Activated CD8-positive, alpha-beta memory T cell treated with anti-CD3 and anti-CD28 coated beads, Interleukin-2, amount 50 U/mL, for 24 hours (primary cell): ENCODE results near the gene ENPP1.

Experiments used
- DNase-seq: peaks from one replicate; pipeline ENCODE4 v3.0.0-alpha.2; 2020; ENCODE audit errors: extremely low read depth

Gene ENPP1

DNA sequence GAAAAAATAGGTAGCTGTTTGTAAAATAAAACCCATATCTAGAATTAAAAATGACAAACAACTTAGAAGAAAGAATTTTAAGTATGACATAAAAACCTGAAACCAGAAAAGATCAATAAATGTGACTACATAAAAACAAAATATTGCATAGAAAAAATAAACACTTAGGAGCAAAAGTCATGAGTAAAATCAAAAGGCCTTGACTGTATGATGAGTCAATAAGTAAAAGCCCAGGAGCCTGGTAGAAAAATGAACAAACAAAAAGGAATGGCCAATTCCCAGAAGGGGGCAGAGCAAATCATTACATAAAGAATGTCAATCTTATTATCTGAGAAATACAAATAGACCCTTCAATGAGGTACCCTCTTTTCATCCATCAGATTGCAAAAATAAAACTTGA, 20.7 kb upstream of the ENPP1 start:
- no peak for DNase-seq

DNA sequence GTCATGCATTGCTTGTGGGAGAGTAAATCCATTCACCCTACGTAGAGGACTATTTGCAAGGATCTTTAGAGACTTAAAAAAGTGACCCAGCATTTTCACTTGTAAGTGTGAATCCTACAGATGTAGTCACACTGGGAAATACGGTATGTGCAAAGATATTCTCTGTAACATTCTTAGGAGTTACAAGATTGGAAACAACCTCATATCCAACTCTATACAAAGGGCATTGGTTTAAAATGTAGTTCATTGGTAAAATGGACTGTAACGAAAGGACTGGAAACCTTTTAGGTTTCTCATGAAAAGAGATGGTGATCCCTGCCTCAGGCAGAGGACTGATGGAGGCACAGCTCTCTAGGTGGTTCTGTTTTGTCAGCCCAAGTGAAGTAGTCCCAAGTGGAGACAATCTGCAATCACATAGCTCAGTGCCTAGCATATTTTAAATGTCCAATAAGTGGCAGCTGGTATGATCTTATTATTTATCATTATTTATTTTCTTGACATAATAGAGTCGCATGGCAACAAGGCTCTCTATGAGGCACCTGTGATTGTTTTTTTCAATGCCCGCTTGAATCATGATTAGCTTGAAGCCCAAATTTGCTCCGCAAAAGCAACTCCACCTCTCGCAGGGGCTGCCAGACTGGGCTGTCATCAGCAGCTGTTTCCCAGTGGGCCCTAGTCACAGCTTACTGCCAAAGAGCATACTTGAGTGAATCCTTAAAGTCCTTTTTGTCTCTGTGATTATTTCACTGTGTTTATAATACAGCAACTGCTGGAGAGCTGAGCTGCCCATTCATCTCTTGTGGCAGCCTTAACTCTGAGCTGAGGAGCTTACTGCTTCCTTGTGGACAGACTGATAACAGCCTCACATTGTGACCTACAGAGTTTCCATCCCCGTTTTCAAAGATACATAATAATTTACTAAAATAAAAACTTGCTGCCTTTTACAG, 19.8 kb upstream of the ENPP1 start:
- DNase-seq = no peak

DNA sequence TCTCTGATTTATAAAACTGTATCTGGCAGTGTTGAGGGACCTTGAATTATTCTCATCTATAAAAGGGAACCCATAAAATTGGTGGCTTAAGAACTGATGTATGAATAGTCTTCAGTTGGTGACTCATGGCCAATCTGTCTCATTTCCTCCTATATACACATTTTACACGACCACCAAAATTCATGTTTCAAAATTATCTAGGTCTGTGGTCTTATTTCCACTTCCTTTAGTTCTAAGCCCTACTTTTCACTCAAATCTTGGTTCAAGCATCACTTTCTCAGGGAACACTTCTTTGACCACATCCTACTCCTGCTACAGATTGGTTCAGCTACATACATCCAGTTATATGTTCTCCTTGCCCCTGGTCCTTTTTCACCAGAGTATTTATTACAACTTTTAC, 18.6 kb upstream of the ENPP1 start:
- no peak for DNase-seq

GRCh38 chr6:131791476-131791875, 16.3 kb upstream of the ENPP1 start:
- DNase-seq = no peak

- no peak for DNase-seq
Observed at GRCh38 chr6:131792091-131792496, 15.7 kb upstream of the ENPP1 start.

- DNase-seq = no peak
Observed at GRCh38 chr6:131795366-131795765, 12.5 kb upstream of the ENPP1 start.

DNA sequence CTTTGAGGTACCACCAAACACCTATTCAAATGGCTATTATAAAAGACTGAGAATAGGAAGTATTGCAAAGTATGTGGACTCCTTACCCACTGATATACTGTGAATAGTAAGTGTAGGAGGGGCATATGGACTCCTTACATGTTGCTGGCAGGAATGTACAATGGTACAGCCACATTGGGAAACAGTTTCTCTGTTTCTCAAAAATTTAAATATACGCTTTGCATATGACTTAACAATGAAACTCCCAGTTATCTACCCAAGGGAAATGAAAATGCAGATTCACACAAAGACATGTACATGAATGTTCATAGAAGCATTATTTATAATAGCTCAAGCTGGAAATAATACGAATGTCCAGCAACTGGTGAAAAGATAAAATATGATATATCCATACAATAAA, 5.5 kb upstream of the ENPP1 start:
- DNase-seq = no peak

DNA sequence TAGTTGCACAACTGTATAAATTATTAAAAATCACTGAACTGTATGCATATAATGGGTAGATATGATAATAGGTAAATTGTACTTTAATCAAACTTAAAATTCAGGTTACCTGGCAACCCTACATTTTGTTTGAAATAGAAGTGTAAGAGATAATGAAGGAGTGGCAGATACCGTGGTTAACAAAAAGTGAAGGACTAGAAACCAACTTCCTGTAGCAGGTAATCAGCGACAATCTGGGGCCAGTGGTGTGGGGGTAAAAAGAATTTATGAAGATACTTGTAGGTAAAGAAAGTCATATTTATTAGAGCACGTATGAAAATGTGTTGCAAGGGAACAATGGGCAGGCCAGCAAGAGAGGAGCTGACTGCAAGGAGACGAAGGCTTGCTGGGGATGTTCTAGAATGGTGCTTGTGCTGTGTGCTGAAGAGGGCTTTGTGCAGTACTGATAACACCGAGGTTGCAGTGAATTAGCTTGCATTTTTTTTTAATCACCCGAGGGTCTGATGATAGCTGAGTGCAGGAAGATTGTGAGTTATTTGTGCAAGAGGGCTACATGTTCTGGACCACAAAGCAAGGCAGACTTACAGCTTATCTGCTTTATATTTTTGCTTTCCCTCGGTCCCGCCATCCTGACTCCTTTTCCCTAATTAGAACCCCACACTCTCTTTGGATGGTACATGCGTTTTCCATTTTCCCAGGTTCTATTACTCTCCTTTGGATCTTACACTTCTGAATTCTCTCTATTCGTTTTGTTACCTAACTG, 4.6 kb upstream of the ENPP1 start:
- no peak for DNase-seq

- DNase-seq = no peak
Observed at GRCh38 chr6:131804131-131804530, 3.7 kb upstream of the ENPP1 start.

- DNase-seq = no peak
Observed at GRCh38 chr6:131807321-131807643, 538 bp upstream of the ENPP1 start.

DNA sequence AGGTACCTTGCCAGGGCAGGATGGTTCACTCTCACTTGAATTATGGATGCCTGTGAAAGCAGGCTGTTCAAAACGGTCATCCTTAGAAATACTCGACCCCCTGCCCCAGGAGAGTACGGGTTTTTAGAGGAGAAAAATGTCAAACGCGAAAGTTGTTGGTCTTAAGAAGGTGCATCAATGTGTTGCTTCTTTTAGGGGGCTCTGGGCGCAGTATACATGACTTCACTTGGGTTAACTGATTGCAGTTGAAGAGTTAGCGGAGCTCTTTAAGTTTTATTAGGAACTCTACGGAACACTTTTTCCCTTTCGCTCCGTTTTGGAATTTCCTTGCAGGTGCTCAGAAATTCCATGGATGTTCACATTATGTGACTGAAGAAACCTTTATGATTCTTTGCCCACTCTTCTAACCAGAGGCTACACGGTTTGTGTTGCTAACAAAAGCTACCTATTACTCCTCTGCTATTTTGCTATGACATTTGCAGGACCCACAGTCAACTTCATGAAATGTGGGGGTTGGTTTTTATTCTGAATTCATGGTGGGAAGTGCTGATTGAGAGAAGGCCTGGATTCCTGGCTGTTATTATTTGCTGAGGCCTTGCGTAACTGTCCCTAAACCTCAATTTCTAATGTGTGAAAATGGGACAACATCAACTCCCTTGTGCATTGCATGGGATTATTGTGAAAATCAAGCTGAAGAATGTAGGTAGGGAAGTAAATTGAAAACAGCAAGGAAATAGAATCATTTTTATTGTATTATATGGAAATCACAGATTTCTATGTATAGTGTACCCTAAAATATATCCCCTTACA, 845 bp downstream of the ENPP1 start:
- no peak for DNase-seq

DNA sequence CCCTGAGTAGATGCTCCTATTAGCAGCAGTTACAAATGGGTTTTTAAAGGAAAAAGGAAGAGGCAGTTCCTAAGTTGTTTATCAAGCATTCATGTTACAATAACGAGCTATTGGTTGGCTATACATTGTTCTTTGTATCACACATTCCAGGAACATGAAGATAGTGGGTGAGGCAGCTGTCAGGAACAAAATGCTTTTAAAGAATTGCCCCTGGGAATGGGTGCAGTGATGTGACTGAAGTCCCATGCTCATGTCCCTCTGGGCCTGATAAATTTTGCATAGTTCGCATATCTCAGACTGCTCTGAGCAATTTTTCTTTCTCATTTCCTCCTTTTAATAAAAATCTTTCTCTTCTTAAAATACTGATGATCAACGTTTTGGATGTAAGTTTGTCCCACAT, 3.7 kb downstream of the ENPP1 start:
- DNase-seq = no peak

DNA sequence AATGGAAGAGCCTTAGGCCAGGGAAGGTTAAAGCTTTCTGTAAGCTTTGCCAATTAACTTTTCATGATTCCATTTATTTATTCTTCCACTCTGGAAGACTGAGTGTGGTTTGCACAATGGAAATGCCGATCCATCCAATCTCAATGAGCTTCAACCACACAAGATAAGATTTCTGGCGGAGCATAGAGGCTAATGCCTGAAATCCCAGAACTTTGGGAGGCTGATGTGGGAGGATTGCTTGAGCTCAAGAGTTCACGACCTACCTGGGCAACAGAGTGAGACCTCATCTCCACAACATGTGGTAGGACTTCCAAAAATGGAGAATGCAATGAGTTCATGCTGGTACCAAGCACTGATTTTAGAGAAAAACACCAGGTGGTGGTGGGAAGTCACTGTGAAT, 6.2 kb downstream of the ENPP1 start:
- no peak for DNase-seq

DNA sequence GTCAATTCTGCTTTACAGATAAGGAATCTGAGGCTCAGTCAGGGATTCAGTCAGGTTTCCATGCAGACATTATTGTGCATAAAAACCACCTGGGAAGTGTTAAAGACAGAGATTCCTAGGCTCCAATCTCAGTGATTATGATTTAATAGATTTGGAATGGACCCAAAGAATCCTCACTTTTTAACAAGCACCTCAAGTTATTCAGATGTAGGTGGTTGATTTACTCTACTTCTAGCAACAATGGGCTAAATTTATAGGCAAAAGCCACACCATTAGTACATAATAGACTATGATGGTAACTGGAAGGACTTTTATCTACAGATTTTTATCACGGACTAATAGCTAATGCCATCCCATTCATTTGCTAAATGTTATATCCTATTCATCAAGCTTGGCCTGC, 9.0 kb downstream of the ENPP1 start:
- DNase-seq = no peak

GRCh38 chr6:131819572-131820124, 11.8 kb downstream of the ENPP1 start:
- DNase-seq = no peak

DNA sequence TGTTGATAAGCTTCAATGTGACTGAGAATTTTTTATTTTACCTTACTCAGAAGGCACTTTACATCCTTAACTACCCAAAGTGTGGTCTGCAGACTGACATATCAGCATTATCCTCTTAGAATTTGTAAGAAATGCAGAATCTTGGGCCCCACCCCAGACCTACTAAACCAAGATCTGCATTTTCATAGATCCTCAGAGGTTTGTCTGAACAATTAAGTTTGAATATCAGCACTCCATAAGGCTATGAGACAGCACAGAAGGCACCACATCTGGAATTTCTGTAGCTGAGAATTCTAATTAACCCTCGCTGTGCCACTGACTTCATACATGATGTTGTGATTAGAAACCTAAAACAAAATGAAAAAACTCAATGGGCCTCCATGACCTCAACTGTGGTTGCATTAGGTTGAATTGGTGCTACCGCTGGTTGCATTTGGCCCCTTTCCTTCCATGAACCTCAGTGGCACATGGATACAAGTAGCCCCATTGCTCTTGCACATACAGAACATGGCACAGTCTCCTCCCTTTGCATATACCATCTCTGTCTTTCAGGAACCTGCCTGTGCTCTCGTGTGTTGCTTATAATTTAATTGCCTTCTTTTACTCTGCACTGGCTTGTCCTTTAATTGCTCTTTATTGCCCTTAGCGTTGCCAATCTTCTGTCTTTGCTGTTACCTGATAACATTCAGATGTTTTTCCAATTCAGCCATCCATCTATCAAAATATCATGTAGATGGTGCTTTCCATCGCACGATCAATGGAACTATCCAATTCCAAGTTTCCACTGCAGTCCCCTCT, 13.4 kb downstream of the ENPP1 start:
- no peak for DNase-seq

DNA sequence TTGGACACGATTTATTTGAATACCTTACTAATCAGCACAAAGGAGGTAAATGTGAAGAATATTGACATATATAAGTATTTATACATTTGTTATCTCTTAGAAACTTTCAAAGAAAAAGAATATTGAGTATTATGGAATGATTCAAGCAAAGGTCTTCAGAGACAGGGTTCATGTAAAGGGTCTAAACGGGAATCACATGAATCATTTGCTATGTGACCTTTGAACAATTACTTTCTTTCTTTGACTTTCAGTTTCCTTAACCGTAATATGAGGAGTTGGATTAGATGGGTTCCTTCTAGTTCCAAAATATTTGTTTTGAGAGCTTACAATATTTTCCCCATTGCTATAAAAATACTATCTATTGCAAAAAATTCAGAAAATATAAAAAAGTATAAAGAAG, 14.3 kb downstream of the ENPP1 start:
- DNase-seq = no peak

DNA sequence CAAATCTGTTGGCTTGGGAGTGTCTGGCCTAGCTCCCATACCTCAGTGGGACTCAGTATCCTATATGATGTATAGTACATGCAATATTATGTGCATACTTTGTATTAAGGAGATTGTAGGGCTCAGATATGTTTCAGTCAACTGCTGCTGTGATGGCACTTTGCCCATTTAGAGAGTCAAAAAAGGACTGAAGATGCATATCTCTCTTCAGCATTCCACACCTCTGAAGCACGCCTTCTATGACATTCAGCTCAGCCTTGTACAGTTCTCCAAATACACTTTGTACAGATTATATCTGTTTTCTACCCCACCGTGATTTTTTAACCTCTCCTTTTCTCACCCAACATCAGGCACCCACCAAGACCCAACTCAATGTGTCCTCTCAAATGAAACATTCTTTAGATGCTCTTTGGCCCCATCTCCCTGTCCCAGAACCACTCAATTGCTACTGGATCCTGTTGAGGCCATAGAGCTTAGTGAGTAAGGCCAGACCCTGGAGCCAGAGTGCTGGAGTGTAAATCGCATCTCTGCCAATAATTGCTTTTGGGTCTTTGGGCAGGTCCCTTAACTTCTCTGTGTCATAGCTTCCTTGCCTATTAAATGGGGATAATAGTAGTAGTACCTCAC, 15.6 kb downstream of the ENPP1 start:
- no peak for DNase-seq

DNA sequence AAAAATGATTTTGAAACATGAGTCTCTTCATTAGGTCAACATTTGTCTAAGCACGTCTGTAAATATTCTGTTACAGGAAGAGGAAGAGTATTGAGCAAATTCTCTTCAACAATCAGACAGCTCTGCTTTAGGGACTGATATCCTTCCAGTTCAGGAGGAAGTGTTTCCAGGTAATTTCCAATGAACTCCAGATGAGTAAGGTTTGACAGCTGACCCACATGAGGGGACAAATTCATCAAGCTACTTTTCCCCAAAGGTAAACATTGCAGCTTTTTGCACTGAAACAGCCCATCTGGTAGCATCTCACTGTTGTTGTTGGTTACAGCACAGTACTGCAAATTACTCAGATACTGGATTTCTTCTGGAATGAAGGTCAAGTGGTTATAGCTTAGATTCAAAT, 18.1 kb downstream of the ENPP1 start:
- no peak for DNase-seq

DNA sequence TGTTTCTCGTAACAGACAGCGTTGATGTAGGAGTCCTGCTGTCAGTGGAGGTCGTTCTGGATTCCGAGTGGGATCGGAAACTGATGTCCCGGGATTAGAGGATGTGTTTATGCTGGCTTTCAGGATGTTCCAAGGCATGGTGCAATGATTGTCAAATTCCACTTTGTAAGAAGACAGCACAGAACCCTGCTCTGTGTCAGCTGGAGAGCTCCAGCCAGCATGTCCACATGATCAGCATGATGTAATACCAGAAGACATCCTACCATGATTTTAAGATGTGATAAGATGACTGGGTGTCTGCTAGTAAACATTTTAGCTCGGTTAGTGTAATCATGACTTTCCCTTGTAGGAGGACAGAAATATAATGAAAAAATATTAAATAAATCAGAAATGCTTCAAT, 20.3 kb downstream of the ENPP1 start:
- DNase-seq = no peak

DNA sequence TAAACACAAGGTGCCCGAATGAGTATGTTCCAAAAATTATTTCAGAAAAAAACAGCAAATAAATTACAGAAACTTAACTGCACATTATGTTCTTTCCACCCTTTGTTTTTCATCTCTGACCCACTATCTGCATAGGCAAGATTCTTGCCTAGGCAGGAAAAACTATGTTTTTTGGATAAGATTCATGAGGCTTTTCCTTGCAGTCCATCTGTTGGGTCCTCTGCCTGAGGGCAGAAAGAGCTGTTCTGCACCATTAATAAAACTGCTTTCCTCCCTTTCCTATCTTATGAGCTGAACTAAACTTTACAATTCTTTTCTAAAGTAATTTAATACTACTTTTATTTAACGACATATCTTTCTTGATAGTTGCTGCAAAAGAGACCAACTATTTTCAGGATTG, 21.1 kb downstream of the ENPP1 start:
- no peak for DNase-seq
